CD4-positive, alpha-beta T cell treated with Interferon gamma for 1 hour (primary cell): ENCODE data around the gene ZFAND2A.
"Not testable (repeated sequence)": the region's sequence is repeated elsewhere in the genome, so short reads cannot be mapped to it uniquely, and the experiment has no call there.

ENCODE experiments used
- DNase-seq: peaks from one replicate; pipeline ENCODE4 v3.0.0-alpha.2; 2020

Gene ZFAND2A

GRCh38 chr7:1150400-1151002 lies 9.5 kb downstream of the ZFAND2A start:
- no peak for DNase-seq

GRCh38 chr7:1149351-1149794 lies 10.6 kb downstream of the ZFAND2A start:
- no peak for DNase-seq

GRCh38 chr7:1147873-1148272 lies 12.1 kb downstream of the ZFAND2A start:
- not testable (repeated sequence) for DNase-seq

GRCh38 chr7:1144269-1144771 lies 15.7 kb downstream of the ZFAND2A start:
- peak; percentile 9 for DNase-seq

- DNase-seq: not testable (repeated sequence)
Measured at GRCh38 chr7:1143031-1143430, 17.0 kb downstream of the ZFAND2A start.

- no peak for DNase-seq
Measured at GRCh38 chr7:1142051-1142635, 17.9 kb downstream of the ZFAND2A start.

- DNase-seq: no peak
Measured at GRCh38 chr7:1141651-1142050, 18.3 kb downstream of the ZFAND2A start.

- peak; percentile 29 for DNase-seq
Measured at GRCh38 chr7:1140476-1141104, 19.4 kb downstream of the ZFAND2A start.

- DNase-seq: no peak
Measured at GRCh38 chr7:1137517-1138167, 22.4 kb downstream of the ZFAND2A start.

- no peak for DNase-seq
Measured at GRCh38 chr7:1136841-1137516, 23.0 kb downstream of the ZFAND2A start.

- DNase-seq: no peak
Measured at GRCh38 chr7:1134951-1135350, 25.0 kb downstream of the ZFAND2A start.

- no peak for DNase-seq
Measured at GRCh38 chr7:1131471-1132265, 28.3 kb downstream of the ZFAND2A start.

- no peak for DNase-seq
Measured at GRCh38 chr7:1130021-1130990, 29.7 kb downstream of the ZFAND2A start.

GRCh38 chr7:1129431-1129830 lies 30.6 kb downstream of the ZFAND2A start:
- no peak for DNase-seq

GRCh38 chr7:1127001-1127400 lies 33.0 kb downstream of the ZFAND2A start:
- no peak for DNase-seq

- no peak for DNase-seq
Measured at GRCh38 chr7:1125603-1125969, 34.4 kb downstream of the ZFAND2A start.

GRCh38 chr7:1124816-1125602 lies 35.0 kb downstream of the ZFAND2A start:
- no peak for DNase-seq

GRCh38 chr7:1124164-1124563 lies 35.8 kb downstream of the ZFAND2A start:
- DNase-seq: no peak

- no peak for DNase-seq
Measured at GRCh38 chr7:1123715-1124114, 36.3 kb downstream of the ZFAND2A start.

- no peak for DNase-seq
Measured at GRCh38 chr7:1122832-1123501, 37.0 kb downstream of the ZFAND2A start.
